H1 (cell line): Measurements from ENCODE around the gene NUDCD2. TPM values are rescaled to one million over a fixed set of nuclear protein-coding genes. Genes with fewer than 3 reads are reported as not detected.

Source experiments
- CTCF ChIA-PET: fragments of 300-600 bp; sonication (Branson Sonifier 250); formaldehyde crosslinking; loops from one replicate; lab custom pipeline; 2021; ENCODE audit not compliant: partially characterized antibody; lab: Charles Lee
- POLR2A ChIA-PET: fragments of 300-600 bp; sonication (Branson Sonifier 250); formaldehyde crosslinking; loops from one replicate; lab custom pipeline; 2021; ENCODE audit warnings: inconsistent platforms; ENCODE audit not compliant: partially characterized antibody; lab: Charles Lee
- DNase-seq, 2 experiments: peaks; one replicate each; pipeline versions ENCODE4 v3.0.0 to v3.0.0-alpha.2; 2010 to 2022; ENCODE audit warnings: low spot score in 2 of 2, low read depth in 1 of 2, mixed read lengths in 1 of 2
- FAIRE-seq: peaks from 2 replicates; lab custom pipeline; 2011; peaks lifted over from hg19 to GRCh38; lab: Jason Lieb, UNC
- H2AFZ ChIP-seq: 2 replicates; pipeline ENCODE4 v1.8.1; 2012; ENCODE audit warnings: low read length, inconsistent platforms
- H2AK5ac ChIP-seq: 2 replicates; pipeline ENCODE4 v1.6.1; 2013; ENCODE audit warnings: low read depth, low read length
- H2BK120ac ChIP-seq: replicated peaks from 2 replicates; pipeline ENCODE3; 2013; ENCODE audit warnings: low read depth, low read length, inconsistent platforms
- H2BK12ac ChIP-seq: 2 replicates; pipeline ENCODE4 v1.6.1; 2013; ENCODE audit warnings: low read depth, low read length
- H2BK15ac ChIP-seq: 2 replicates; pipeline ENCODE4 v1.6.1; 2013; ENCODE audit warnings: low read length
- H2BK20ac ChIP-seq: 2 replicates; pipeline ENCODE4 v1.6.1; 2013; ENCODE audit warnings: low read length
- H2BK5ac ChIP-seq: 2 replicates; pipeline ENCODE4 v1.6.1; 2013; ENCODE audit warnings: low read depth, low read length
- H3K14ac ChIP-seq: 2 replicates; pipeline ENCODE4 v1.6.1; 2013; ENCODE audit warnings: inconsistent platforms; ENCODE audit not compliant: insufficient read length
- H3K18ac ChIP-seq: 2 replicates; pipeline ENCODE4 v1.6.1; 2013; ENCODE audit warnings: low read length; ENCODE audit errors: extremely low read depth
- H3K23ac ChIP-seq: 2 replicates; pipeline ENCODE4 v1.6.1; 2013; ENCODE audit warnings: inconsistent platforms; ENCODE audit not compliant: insufficient read length
- H3K23me2 ChIP-seq: 2 replicates; pipeline ENCODE4 v1.6.1; 2013; ENCODE audit warnings: low read depth, low read length
- H3K27ac ChIP-seq: 2 replicates; pipeline ENCODE4 v1.6.1; 2011; ENCODE audit warnings: low read depth, low read length, inconsistent platforms
- H3K27me3 ChIP-seq, 4 experiments: replicated peaks in 1 of 4; 1 replicate in 1 of 4; 2 replicates in 3 of 4; pipeline versions ENCODE4 v1.6.1 to v1.8.1; 2011 to 2013; ENCODE audit warnings: low read length in 3 of 4, mild to moderate bottlenecking in 3 of 4, inconsistent platforms in 2 of 4, mixed read lengths in 2 of 4, moderate library complexity in 1 of 4; ENCODE audit not compliant: control insufficient read depth in 3 of 4, insufficient read depth in 3 of 4; ENCODE audit errors: extremely low read depth in 1 of 4
- H3K36me3 ChIP-seq, 4 experiments: 2 replicates each; pipeline versions ENCODE4 v1.6.1 to v1.8.1; 2011 to 2013; ENCODE audit warnings: mild to moderate bottlenecking in 4 of 4, low read length in 3 of 4, moderate library complexity in 2 of 4, control low read depth in 1 of 4, inconsistent platforms in 1 of 4; ENCODE audit not compliant: insufficient read depth in 4 of 4, control insufficient read depth in 2 of 4
- H3K4ac ChIP-seq: replicated peaks from 2 replicates; pipeline ENCODE3; 2013; ENCODE audit warnings: low read length, low read depth, mixed read lengths, inconsistent platforms; ENCODE audit not compliant: insufficient read length
- H3K4me1 ChIP-seq, 4 experiments: replicated peaks in 1 of 4; 1 replicate in 1 of 4; 2 replicates in 3 of 4; pipeline versions ENCODE4 v1.6.1 to v1.8.1; 2011 to 2013; ENCODE audit warnings: low read length in 3 of 4, inconsistent platforms in 2 of 4, mixed read lengths in 1 of 4; ENCODE audit not compliant: insufficient read depth in 4 of 4, control insufficient read depth in 3 of 4
- H3K4me2 ChIP-seq, 2 experiments: 2 replicates each; pipeline versions ENCODE4 v1.6.1 to v1.8.1; 2011 to 2013; ENCODE audit warnings: low read depth in 2 of 2, low read length in 2 of 2, control low read depth in 1 of 2, inconsistent platforms in 1 of 2, mild to moderate bottlenecking in 1 of 2; ENCODE audit not compliant: insufficient read depth in 1 of 2
- H3K4me3 ChIP-seq, 4 experiments: fragments of 200-600, 300-600 bp in 1 of 4; sonication (generic), shearing (Covaris generic), sonication (Bioruptor Twin) in 1 of 4; 2 replicates each; pipeline versions ENCODE4 v1.5.1 to v1.8.1; 2011 to 2016; ENCODE audit warnings: low read length in 4 of 4, low read depth in 3 of 4, control low read depth in 2 of 4, inconsistent platforms in 2 of 4, mild to moderate bottlenecking in 2 of 4, mixed read lengths in 1 of 4, moderate library complexity in 1 of 4; ENCODE audit not compliant: insufficient read depth in 2 of 4; ENCODE audit errors: extremely low read depth in 1 of 4
- H3K56ac ChIP-seq: replicated peaks from 2 replicates; pipeline ENCODE3; 2013; ENCODE audit warnings: low read depth, mild to moderate bottlenecking, mixed read lengths, low read length, inconsistent platforms; ENCODE audit not compliant: insufficient read length
- H3K79me1 ChIP-seq: 2 replicates; pipeline ENCODE4 v1.6.1; 2013; ENCODE audit warnings: low read depth, low read length, control low read depth
- H3K79me2 ChIP-seq, 2 experiments: 2 replicates each; pipeline versions ENCODE4 v1.6.1 to v1.8.1; 2012 to 2013; ENCODE audit warnings: low read length in 2 of 2, mild to moderate bottlenecking in 2 of 2, inconsistent platforms in 1 of 2; ENCODE audit not compliant: insufficient read depth in 2 of 2, control insufficient read depth in 1 of 2
- H3K9ac ChIP-seq, 4 experiments: replicated peaks in 1 of 4; 1 replicate in 1 of 4; 2 replicates in 3 of 4; pipeline versions ENCODE4 v1.6.1 to v1.8.1; 2011 to 2013; ENCODE audit warnings: low read depth in 3 of 4, low read length in 3 of 4, control low read depth in 2 of 4, mild to moderate bottlenecking in 2 of 4, moderate library complexity in 2 of 4, inconsistent platforms in 1 of 4; ENCODE audit errors: extremely low read depth in 1 of 4
- H3K9me3 ChIP-seq, 2 experiments: 2 replicates each; pipeline versions ENCODE4 v1.6.1 to v1.8.1; 2012 to 2013; ENCODE audit warnings: mild to moderate bottlenecking in 2 of 2, moderate library complexity in 2 of 2, control low read depth in 1 of 2, inconsistent platforms in 1 of 2, low read depth in 1 of 2, low read length in 1 of 2, mixed read lengths in 1 of 2; ENCODE audit not compliant: insufficient read depth in 2 of 2
- H4K20me1 ChIP-seq, 2 experiments: replicated peaks in 1 of 2; 2 replicates each; pipeline versions ENCODE3 to v1.8.1; 2011 to 2013; ENCODE audit warnings: inconsistent platforms in 2 of 2, low read length in 2 of 2, mild to moderate bottlenecking in 1 of 2; ENCODE audit not compliant: insufficient read depth in 2 of 2, control insufficient read depth in 1 of 2
- H4K5ac ChIP-seq: 2 replicates; pipeline ENCODE4 v1.6.1; 2013; ENCODE audit warnings: low read length, low read depth, mixed read lengths, inconsistent platforms; ENCODE audit not compliant: insufficient read length
- H4K8ac ChIP-seq: 2 replicates; pipeline ENCODE4 v1.8.0; 2013; ENCODE audit warnings: mild to moderate bottlenecking, moderate library complexity, low read length, inconsistent platforms; ENCODE audit not compliant: insufficient read depth; ENCODE audit errors: extremely low read depth
- H4K91ac ChIP-seq: replicated peaks from 2 replicates; pipeline ENCODE3; 2013; ENCODE audit warnings: low read length, mixed read lengths, inconsistent platforms; ENCODE audit not compliant: insufficient read length
- ZNF274 ChIP-seq: IDR thresholded peaks from 2 replicates; pipeline ENCODE4 v1.7.0; 2012; ENCODE audit warnings: low read length, borderline replicate concordance; ENCODE audit errors: extremely low read depth
- WGBS, 2 experiments: shearing (Covaris generic) in 1 of 2; methylation state at CpG; one replicate each; pipeline versions ENCODE4 v1.1.6 to v1.1.7; 2013 to 2015; ENCODE audit warnings: low lambda C conversion rate in 2 of 2, mixed read lengths in 2 of 2, inconsistent platforms in 1 of 2, low coverage in 1 of 2, missing lambda C conversion rate in 1 of 2; ENCODE audit not compliant: insufficient replicate concordance in 2 of 2, insufficient coverage in 1 of 2, insufficient read length in 1 of 2; ENCODE audit errors: extremely low coverage in 1 of 2, missing lambda C conversion rate in 1 of 2; 5-methylcytosine and 5-hydroxymethylcytosine counted together
- polyA plus RNA-seq, 7 experiments: library from polyadenylated mRNA; depleted of rRNA in 3 of 7; stranded (reverse) in 5 of 7; unstranded in 2 of 7; fragments of >200 nt in 5 of 7; fragments of 200-250 nt in 2 of 7; gene quantifications; 1 replicate in 5 of 7; 2 replicates in 1 of 7; 4 replicates in 1 of 7; pipeline versions ENCODE4 v1.2.1 to v1.2.3, GENCODE V29; 2011 to 2013; ENCODE audit warnings: missing spikeins in 2 of 7, mixed read lengths in 2 of 7
- total RNA-seq: library from RNA; stranded (reverse); fragmentation: NEBNext Ultra II Directional; extraction: Animal tissue kit (Norgen Biotek cat#: 25700); gene quantifications from 2 replicates; pipeline ENCODE4 v1.2.1, GENCODE V29; 2021

Gene NUDCD2
- total and polyA plus RNA-seq, 2 of the 8 experiments (the other 6 are each of a cell fraction or from before 2014, with no cell fraction given) = 12.2 to 59.5 TPM

- H2BK5ac ChIP-seq = no peak overlapping the region
- H3K79me1 ChIP-seq = no peaks in the 10 kb centered on the region
- H3K4me3 ChIP-seq = no peak overlapping the region
- CTCF ChIA-PET = interaction anchor here (1.3 to 1.5 kb wide), 3 partner anchors 16 to 21 kb away, joined by 3 to 5 read pairs (median 3); no protein-coding TSS in a partner anchor
- no peak overlapping the region for H2AK5ac ChIP-seq
- H3K27me3 ChIP-seq = no peaks in the 10 kb centered on the region
- no peak overlapping the region for H2BK12ac ChIP-seq
- H3K27ac ChIP-seq = no peak overlapping the region
- no peak overlapping the region for H4K8ac ChIP-seq
- H3K14ac ChIP-seq = no peak overlapping the region
- peaks cover 0 to 14% of the 10 kb centered on the region in 2 experiments; a peak in 2 of 4 replicates for H3K79me2 ChIP-seq
- WGBS, 2 experiments = 92% methylated on average over 4 of the region's 4 CpGs; no CpG with 5 or more reads in 1 of the 2 experiments
- H3K36me3 ChIP-seq = peaks cover 5 to 65% (median 48%) of the 10 kb centered on the region in 4 experiments; a peak in 6 of 8 replicates
- H4K91ac ChIP-seq = no peak overlapping the region
- no peak for FAIRE-seq
- H3K4me2 ChIP-seq = no peak overlapping the region
- no peaks in the 10 kb centered on the region for H3K23me2 ChIP-seq
- TF ChIP-seq ZNF274 = no peak
- TF ChIP-seq, all 59 proteins: peak for 0
- no peaks in the 10 kb centered on the region for H4K20me1 ChIP-seq
- H3K4ac ChIP-seq = no peak overlapping the region
- no peak overlapping the region for H2AFZ ChIP-seq
- no peak overlapping the region for H2BK120ac ChIP-seq
- no peak overlapping the region for H2BK20ac ChIP-seq
- no peak overlapping the region for H3K23ac ChIP-seq
- no peak overlapping the region for H3K18ac ChIP-seq
- H2BK15ac ChIP-seq = no peak overlapping the region
- no peak for DNase-seq
- no peak overlapping the region for H4K5ac ChIP-seq
- no peak overlapping the region for H3K56ac ChIP-seq
- H3K9me3 ChIP-seq = no peaks in the 10 kb centered on the region
- H3K9ac ChIP-seq = no peak overlapping the region
- no peaks in the 10 kb centered on the region for H3K4me1 ChIP-seq
- POLR2A ChIA-PET = interaction anchor here (1.0 to 3.9 kb wide), 2 partner anchors 7 to 10 kb away, joined by 3 to 14 read pairs; partner anchors contain the start of genes HMMR and NUDCD2
Measured at GRCh38 chr5:163467682-163468081, 7.8 kb upstream of the NUDCD2 start.
